HCT116 (cell line): ENCODE results near the gene SEPTIN5.

Source experiments
- ATF3 ChIP-seq: IDR thresholded peaks from 2 replicates; pipeline ENCODE4 v1.6.1; 2012
- CEBPB ChIP-seq: IDR thresholded peaks from 2 replicates; pipeline ENCODE4 v1.6.1; 2012; ENCODE audit warnings: low read depth
- CTCF ChIP-seq, 3 experiments: fragments of 200-600 bp in 1 of 3; sonication (generic) in 1 of 3; IDR thresholded peaks in 2 of 3; conservative IDR thresholded peaks in 1 of 3; 2 replicates each; pipeline ENCODE4 v1.5.1; 2012 to 2017; ENCODE audit warnings: low read depth in 2 of 3, low read length in 2 of 3, antibody characterized with exemption in 1 of 3, borderline replicate concordance in 1 of 3, control low read depth in 1 of 3, mild to moderate bottlenecking in 1 of 3, mixed read lengths in 1 of 3, mixed run types in 1 of 3, moderate library complexity in 1 of 3; ENCODE audit not compliant: insufficient read depth in 1 of 3
- EZH2 ChIP-seq: fragments of 200-600 bp; sonication (generic); IDR thresholded peaks from 2 replicates; pipeline ENCODE4 v1.6.1; 2017; ENCODE audit warnings: antibody characterized with exemption, mixed run types
- EZH2phosphoT487 ChIP-seq: fragments of 200-600 bp; IDR thresholded peaks from 2 replicates; pipeline ENCODE4 v1.6.1; 2018; ENCODE audit warnings: antibody characterized with exemption, borderline replicate concordance
- FOSL1 ChIP-seq: IDR thresholded peaks from 2 replicates; pipeline ENCODE4 v1.6.1; 2012; ENCODE audit warnings: low read depth
- JUND ChIP-seq: IDR thresholded peaks from 2 replicates; pipeline ENCODE4 v1.6.1; 2012
- MAX ChIP-seq: IDR thresholded peaks from 2 replicates; pipeline ENCODE4 v1.6.1; 2012
- POLR2A ChIP-seq: IDR thresholded peaks from 2 replicates; pipeline ENCODE4 v1.7.0; 2011; ENCODE audit warnings: borderline replicate concordance; ENCODE audit not compliant: insufficient read depth, insufficient read length; ENCODE audit errors: extremely low read depth
- POLR2AphosphoS5 ChIP-seq: IDR thresholded peaks from 2 replicates; pipeline ENCODE4 v1.6.1; 2011; ENCODE audit warnings: mild to moderate bottlenecking, low read depth, low read length, moderate library complexity
- SP1 ChIP-seq: IDR thresholded peaks from 2 replicates; pipeline ENCODE4 v1.6.1; 2012; ENCODE audit warnings: low read depth
- YY1 ChIP-seq: IDR thresholded peaks from 2 replicates; pipeline ENCODE4 v1.6.1; 2011; ENCODE audit warnings: low read length, low read depth, moderate library complexity, mild to moderate bottlenecking; ENCODE audit not compliant: insufficient replicate concordance; ENCODE audit errors: extremely low read depth

GRCh38 chr22:19724927-19725661 is 10.8 kb downstream of the SEPTIN5 start:
- TF ChIP-seq EZH2 (no peak), CTCF (IDR thresholded peaks at IDR 0.05 in 2 of 3, conservative IDR thresholded peaks at IDR 0.05 in 1 of 3; ENCODE audit: borderline replicate concordance in 1 of 3, insufficient read depth in 1 of 3, low read depth in 2 of 3, low read length in 2 of 3) (no peak), CEBPB (no peak), ATF3 (no peak), POLR2AphosphoS5 (no peak), FOSL1 (no peak), SP1 (no peak), EZH2phosphoT487 (no peak), YY1 (no peak), JUND (no peak), POLR2A (no peak), MAX (no peak)
